Activated naive CD8-positive, alpha-beta T cell treated with anti-CD3 and anti-CD28 coated beads for 36 hours (primary cell): ENCODE results near the gene TMSB10. TPM values are rescaled to one million over a fixed set of nuclear protein-coding genes. Genes with fewer than 3 reads are reported as not detected.
"Not testable (repeated sequence)": the region's sequence is repeated elsewhere in the genome, so short reads cannot be mapped to it uniquely, and the experiment has no call there.

Source experiments
- DNase-seq: peaks from one replicate; pipeline ENCODE4 v3.0.0; 2021
- H3K27ac Mint-ChIP-seq: one replicate; pipeline ENCODE4 v1.8.0; 2022; ENCODE audit warnings: mild to moderate bottlenecking, moderate library complexity, mixed read lengths
- H3K27me3 Mint-ChIP-seq: one replicate; pipeline ENCODE4 v1.8.0; 2022; ENCODE audit warnings: mild to moderate bottlenecking, mixed read lengths
- H3K36me3 Mint-ChIP-seq: one replicate; pipeline ENCODE4 v1.8.0; 2021; ENCODE audit warnings: mild to moderate bottlenecking, mixed read lengths
- H3K4me1 Mint-ChIP-seq: one replicate; pipeline ENCODE4 v1.8.0; 2021; ENCODE audit warnings: mixed read lengths
- H3K4me3 Mint-ChIP-seq: one replicate; pipeline ENCODE4 v1.8.0; 2022; ENCODE audit warnings: mild to moderate bottlenecking, moderate library complexity, mixed read lengths
- H3K9me3 Mint-ChIP-seq: one replicate; pipeline ENCODE4 v1.8.0; 2022; ENCODE audit warnings: mixed read lengths
- total RNA-seq, 2 experiments: library from RNA; stranded (reverse); gene quantifications; one replicate each; pipeline ENCODE4 v1.2.3, GENCODE V29; 2021

The TMSB10 gene
- total RNA-seq: 1,000 to 10,000 TPM; 1,816 to 1,884 TPM

DNA sequence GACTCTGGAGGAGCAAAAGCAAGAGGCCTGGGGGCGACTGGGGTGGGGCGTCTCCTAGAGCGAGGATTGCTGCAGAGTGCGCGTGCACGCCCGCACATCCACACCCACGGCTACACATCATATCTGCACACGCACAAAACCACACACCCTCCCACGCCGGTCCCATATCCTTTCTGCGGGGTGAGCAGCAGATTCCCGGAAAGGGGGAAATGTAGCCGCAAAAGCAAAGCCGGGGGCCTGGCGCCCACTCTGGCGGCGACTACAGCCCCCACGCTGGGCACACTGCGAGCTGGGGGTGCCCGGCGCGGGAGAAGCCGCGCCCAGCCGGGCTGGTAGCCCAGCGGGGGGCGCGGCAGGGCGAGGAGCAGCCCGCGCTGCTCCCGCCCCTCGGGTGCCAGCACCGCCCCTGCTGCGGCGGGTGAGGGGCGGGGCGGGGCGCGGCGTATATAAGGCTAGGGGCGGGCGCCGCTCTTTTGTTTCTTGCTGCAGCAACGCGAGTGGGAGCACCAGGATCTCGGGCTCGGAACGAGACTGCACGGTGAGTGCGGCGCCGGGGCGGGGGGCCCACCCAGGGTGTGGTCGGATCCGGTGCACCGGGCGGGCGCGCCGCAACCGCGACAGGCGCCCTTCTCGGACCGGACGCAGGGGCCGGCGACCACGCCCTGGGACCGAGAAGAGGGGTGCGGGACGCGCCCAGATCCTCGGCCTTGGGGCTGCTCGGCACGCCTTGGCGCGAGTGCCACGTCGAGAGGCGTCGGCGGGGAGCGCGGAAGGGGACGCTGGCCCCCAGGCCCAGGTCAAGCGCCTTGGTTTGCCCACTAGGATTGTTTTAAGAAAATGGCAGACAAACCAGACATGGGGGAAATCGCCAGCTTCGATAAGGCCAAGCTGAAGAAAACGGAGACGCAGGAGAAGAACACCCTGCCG lies at the start of gene TMSB10:
TSS of gene TMSB10 (plus strand) at position 476 of the 927 bp plus-strand sequence.
- peaks cover 59% of the 10 kb centered on the region for H3K4me1 Mint-ChIP-seq
- H3K27me3 Mint-ChIP-seq: no peaks in the 10 kb centered on the region
- H3K4me3 Mint-ChIP-seq: peak within 1 kb of the TSS; percentile 86
- H3K36me3 Mint-ChIP-seq: peaks cover 48% of the 10 kb centered on the region
- H3K9me3 Mint-ChIP-seq: peaks cover 15% of the 10 kb centered on the region
- DNase-seq: peak; percentile 90
- peak within 1 kb of the TSS; percentile 89 for H3K27ac Mint-ChIP-seq

- Mint-ChIP-seq H3K9me3 (peaks cover 19% of the 10 kb centered on the region), H3K4me1 (peaks cover 91% of the 10 kb centered on the region), H3K4me3 (peak overlapping the region; percentile 55), H3K36me3 (peaks cover 94% of the 10 kb centered on the region), H3K27ac (peak overlapping the region; percentile 88), H3K27me3 (no peaks in the 10 kb centered on the region)
- no peak for DNase-seq
Observed at GRCh38 chr2:84855731-84856130, 49.7 kb upstream of the TMSB10 start.

GRCh38 chr2:84856787-84857186 lies 48.7 kb upstream of the TMSB10 start:
- peak overlapping the region; percentile 88 for H3K27ac Mint-ChIP-seq
- H3K4me3 Mint-ChIP-seq: peak overlapping the region; percentile 55
- H3K9me3 Mint-ChIP-seq: peaks cover 19% of the 10 kb centered on the region
- DNase-seq: peak; percentile 61
- H3K27me3 Mint-ChIP-seq: no peaks in the 10 kb centered on the region
- H3K4me1 Mint-ChIP-seq: peaks cover 93% of the 10 kb centered on the region
- H3K36me3 Mint-ChIP-seq: peaks cover 91% of the 10 kb centered on the region

- peaks cover 93% of the 10 kb centered on the region for H3K4me1 Mint-ChIP-seq
- H3K27me3 Mint-ChIP-seq: no peaks in the 10 kb centered on the region
- peak overlapping the region; percentile 88 for H3K27ac Mint-ChIP-seq
Observed at GRCh38 chr2:84857566-84857965, 47.9 kb upstream of the TMSB10 start.

DNA sequence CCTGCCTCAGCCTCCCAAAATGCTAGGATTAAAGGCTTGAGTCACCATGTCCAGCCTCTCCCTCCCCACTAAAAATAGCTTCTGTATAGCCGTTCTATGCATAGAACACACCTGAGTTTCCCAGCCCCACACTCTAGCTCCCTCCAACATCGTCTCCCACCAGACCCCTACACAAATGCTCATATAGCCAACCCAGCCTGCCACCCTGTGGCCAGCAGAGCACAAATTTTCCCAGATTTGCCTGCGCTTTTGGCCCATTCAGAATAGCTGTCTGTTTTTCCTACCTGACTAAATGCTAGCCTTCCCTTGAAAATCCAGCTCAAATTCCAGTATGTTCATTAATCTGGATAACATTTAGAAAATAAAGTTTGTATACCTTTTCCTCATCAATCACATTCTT lies 47.3 kb upstream of the TMSB10 start:
- H3K9me3 Mint-ChIP-seq: peaks cover 8% of the 10 kb centered on the region
- no peak for DNase-seq
- H3K27me3 Mint-ChIP-seq: no peaks in the 10 kb centered on the region
- H3K27ac Mint-ChIP-seq: peak overlapping the region; percentile 88
- H3K4me3 Mint-ChIP-seq: no peak overlapping the region
- peaks cover 93% of the 10 kb centered on the region for H3K4me1 Mint-ChIP-seq
- H3K36me3 Mint-ChIP-seq: peaks cover 81% of the 10 kb centered on the region

More at GRCh38 chr2:84857566-84857965, 47.9 kb upstream of the TMSB10 start:
- H3K9me3 Mint-ChIP-seq: peaks cover 13% of the 10 kb centered on the region
- H3K4me3 Mint-ChIP-seq: no peak overlapping the region
- H3K36me3 Mint-ChIP-seq: peaks cover 83% of the 10 kb centered on the region
- DNase-seq: no peak

DNA sequence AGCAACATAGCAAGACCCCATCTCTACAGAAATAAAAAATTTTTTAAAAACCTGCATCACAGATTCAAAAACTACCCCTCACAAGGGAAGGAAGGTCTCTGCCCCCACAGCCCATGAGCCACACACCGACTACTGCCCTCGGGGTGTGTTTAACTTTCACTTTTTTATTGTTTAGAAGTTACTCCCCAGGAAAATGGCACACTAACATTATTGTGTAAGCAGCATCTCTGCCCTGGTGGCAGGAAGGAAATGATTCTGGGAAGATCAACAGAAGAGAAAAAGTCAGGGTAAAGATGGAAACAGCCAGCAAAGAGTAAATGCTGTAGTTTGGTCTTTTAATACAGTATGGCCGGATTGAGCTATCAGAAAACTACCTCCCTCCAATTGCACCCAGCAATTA lies 46.5 kb upstream of the TMSB10 start:
- peaks cover 94% of the 10 kb centered on the region for H3K4me1 Mint-ChIP-seq
- H3K27me3 Mint-ChIP-seq: no peaks in the 10 kb centered on the region
- DNase-seq: no peak
- peaks cover 79% of the 10 kb centered on the region for H3K36me3 Mint-ChIP-seq
- peak overlapping the region; percentile 87 for H3K27ac Mint-ChIP-seq
- peaks cover 5% of the 10 kb centered on the region for H3K9me3 Mint-ChIP-seq
- peak overlapping the region; percentile 70 for H3K4me3 Mint-ChIP-seq

GRCh38 chr2:84861539-84861938 lies 43.9 kb upstream of the TMSB10 start:
- DNase-seq: no peak
- Mint-ChIP-seq H3K4me1 (peaks cover 94% of the 10 kb centered on the region), H3K27me3 (no peaks in the 10 kb centered on the region), H3K9me3 (no peaks in the 10 kb centered on the region), H3K27ac (peak overlapping the region; percentile 88), H3K4me3 (peak overlapping the region; percentile 53), H3K36me3 (peaks cover 75% of the 10 kb centered on the region)

GRCh38 chr2:84862006-84862405 lies 43.5 kb upstream of the TMSB10 start:
- no peaks in the 10 kb centered on the region for H3K9me3 Mint-ChIP-seq
- H3K36me3 Mint-ChIP-seq: peaks cover 76% of the 10 kb centered on the region
- peak overlapping the region; percentile 64 for H3K4me3 Mint-ChIP-seq
- peaks cover 94% of the 10 kb centered on the region for H3K4me1 Mint-ChIP-seq
- DNase-seq: no peak
- peak overlapping the region; percentile 88 for H3K27ac Mint-ChIP-seq
- H3K27me3 Mint-ChIP-seq: no peaks in the 10 kb centered on the region

GRCh38 chr2:84865181-84865783 lies 40.2 kb upstream of the TMSB10 start:
- Mint-ChIP-seq H3K27me3 (no peaks in the 10 kb centered on the region), H3K9me3 (peaks cover 2% of the 10 kb centered on the region), H3K4me1 (peaks cover 78% of the 10 kb centered on the region), H3K27ac (peak overlapping the region; percentile 80), H3K4me3 (no peak overlapping the region), H3K36me3 (peaks cover 68% of the 10 kb centered on the region)
- no peak for DNase-seq

- Mint-ChIP-seq H3K4me3 (no peak overlapping the region), H3K27ac (peak overlapping the region; percentile 67), H3K36me3 (peaks cover 69% of the 10 kb centered on the region), H3K9me3 (peaks cover 2% of the 10 kb centered on the region), H3K4me1 (peaks cover 78% of the 10 kb centered on the region), H3K27me3 (no peaks in the 10 kb centered on the region)
- no peak for DNase-seq
Observed at GRCh38 chr2:84866122-84866521, 39.3 kb upstream of the TMSB10 start.

GRCh38 chr2:84868327-84868726 lies 37.1 kb upstream of the TMSB10 start:
- H3K27me3 Mint-ChIP-seq, H3K27ac Mint-ChIP-seq, H3K4me3 Mint-ChIP-seq, DNase-seq, H3K9me3 Mint-ChIP-seq: not testable (repeated sequence)
- Mint-ChIP-seq H3K4me1 (peaks cover 71% of the 10 kb centered on the region), H3K36me3 (peaks cover 70% of the 10 kb centered on the region)

DNA sequence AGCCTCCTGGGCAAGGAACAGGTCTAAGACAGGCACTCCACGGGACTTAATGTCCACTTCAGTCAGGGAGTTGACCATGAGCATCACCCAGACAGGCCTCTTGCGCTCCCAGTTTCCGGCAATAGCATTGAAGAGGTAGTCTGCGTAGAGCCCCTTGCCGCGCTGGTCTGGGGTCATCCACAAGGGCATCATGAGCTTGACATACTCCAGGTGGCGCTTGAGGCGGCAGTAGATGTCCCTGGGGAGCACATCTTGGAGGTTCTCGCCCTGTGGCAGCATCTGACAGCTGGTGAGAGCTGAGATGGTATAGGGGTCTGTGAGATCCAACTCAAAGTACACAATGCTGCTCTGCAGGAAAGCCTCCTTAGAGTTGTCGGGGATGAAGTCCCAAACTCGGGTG lies 35.1 kb upstream of the TMSB10 start:
- Mint-ChIP-seq H3K4me1 (peaks cover 74% of the 10 kb centered on the region), H3K9me3 (peaks cover 6% of the 10 kb centered on the region), H3K27me3 (no peaks in the 10 kb centered on the region), H3K4me3 (peak overlapping the region; percentile 20), H3K27ac (peak overlapping the region; percentile 83), H3K36me3 (peaks cover 71% of the 10 kb centered on the region)
- no peak for DNase-seq

DNA sequence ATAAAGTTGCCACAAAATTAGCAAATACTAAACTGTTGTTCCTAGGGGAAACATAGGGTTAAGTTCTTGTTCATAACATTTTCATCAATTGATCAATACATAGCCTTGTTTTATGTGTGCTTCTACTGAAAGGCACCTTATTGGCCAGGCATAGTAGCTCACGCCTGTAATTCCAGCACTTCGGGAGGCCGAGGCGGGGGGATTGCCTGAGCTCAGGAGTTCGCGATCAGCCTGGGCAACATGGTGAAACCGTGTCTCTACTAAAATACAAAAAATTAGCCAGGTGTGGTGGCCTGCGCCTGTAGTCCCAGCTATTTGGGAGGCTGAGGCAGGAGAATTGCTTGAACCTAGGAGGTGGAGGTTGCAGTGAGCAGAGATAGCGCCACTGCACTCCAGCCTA lies 32.8 kb upstream of the TMSB10 start:
- not testable (repeated sequence) for DNase-seq, H3K27me3 Mint-ChIP-seq, H3K4me3 Mint-ChIP-seq, H3K9me3 Mint-ChIP-seq
- peaks cover 63% of the 10 kb centered on the region for H3K36me3 Mint-ChIP-seq
- peaks cover 75% of the 10 kb centered on the region for H3K4me1 Mint-ChIP-seq
- peak overlapping the region; percentile 96 for H3K27ac Mint-ChIP-seq

DNA sequence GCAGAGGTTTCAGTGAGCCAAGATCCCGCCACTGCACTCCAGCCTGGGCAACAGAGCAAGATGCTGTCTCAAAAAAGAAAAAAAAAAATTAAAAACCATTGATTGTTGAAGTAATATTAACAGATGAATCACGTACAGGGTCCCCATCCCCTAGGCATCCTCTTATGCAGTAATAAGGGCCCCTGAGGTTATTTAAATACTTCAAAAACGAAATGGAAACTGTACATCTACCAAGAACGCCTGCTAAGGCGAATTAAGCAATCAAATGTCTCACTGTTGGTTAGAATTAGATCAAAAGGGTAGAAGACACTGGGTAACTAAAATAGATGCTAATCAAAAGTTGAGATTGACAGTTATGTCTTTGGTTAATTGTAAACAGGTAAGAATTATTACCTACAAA lies 32.1 kb upstream of the TMSB10 start:
- H3K36me3 Mint-ChIP-seq: peaks cover 61% of the 10 kb centered on the region
- peaks cover 5% of the 10 kb centered on the region for H3K9me3 Mint-ChIP-seq
- H3K27ac Mint-ChIP-seq: peak overlapping the region; percentile 96
- H3K27me3 Mint-ChIP-seq: no peaks in the 10 kb centered on the region
- H3K4me1 Mint-ChIP-seq: peaks cover 80% of the 10 kb centered on the region
- DNase-seq: no peak
- H3K4me3 Mint-ChIP-seq: peak overlapping the region; percentile 60

DNA sequence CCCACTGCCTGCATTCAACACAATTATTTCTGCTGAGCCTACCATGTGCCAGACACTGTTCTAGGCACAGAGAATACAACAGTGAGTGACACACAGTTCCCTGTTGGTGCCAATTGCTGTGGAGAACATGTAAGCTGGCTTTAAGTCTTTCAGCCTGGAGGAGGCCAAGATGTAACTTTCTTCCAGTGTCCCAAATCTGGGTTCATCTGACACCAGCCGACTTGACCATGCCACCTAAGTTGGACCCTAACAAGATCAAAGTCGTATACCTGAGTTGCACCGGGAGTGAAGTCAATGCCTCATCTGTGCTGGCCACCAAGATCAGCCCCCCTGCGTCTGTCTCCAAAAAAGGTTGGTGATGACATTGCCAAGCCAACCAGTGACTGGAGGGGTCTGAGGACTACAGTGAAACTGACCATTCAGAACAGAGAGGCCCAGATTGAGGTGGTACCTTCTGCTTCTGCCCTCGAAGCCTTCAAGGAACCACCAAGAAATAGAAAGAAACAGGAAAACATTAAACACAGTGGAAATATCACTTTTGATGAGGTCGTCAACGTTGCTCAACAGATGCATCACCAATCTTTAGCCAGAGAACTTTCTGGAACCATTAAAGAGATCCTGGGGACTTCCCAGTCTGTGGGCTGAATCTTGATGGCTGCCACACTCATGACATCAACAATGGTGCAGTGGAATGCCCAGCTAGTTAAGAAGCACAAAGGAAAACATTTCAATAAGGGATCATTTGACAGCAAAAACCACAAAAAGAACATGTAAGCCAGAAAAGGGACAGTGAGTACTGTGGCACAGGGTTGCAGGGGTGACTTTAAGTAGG lies 30.9 kb upstream of the TMSB10 start:
- Mint-ChIP-seq H3K36me3 (peaks cover 64% of the 10 kb centered on the region), H3K4me3 (peak overlapping the region; percentile 52), H3K4me1 (peaks cover 76% of the 10 kb centered on the region), H3K9me3 (peaks cover 5% of the 10 kb centered on the region), H3K27me3 (no peaks in the 10 kb centered on the region), H3K27ac (peak overlapping the region; percentile 96)
- no peak for DNase-seq
